IMR-90 (cell line): ENCODE data around the gene KLF9. TPM values are rescaled to one million over a fixed set of nuclear protein-coding genes. Genes with fewer than 3 reads are reported as not detected.

ENCODE experiments used
- ATAC-seq: fragments of 200-7000 bp; cut with Tn5 transposase; 2 replicates; pipeline ENCODE4 v1.9.1; 2020; ENCODE audit warnings: low read depth, mild to moderate bottlenecking, moderate library complexity
- BruUV-seq: library from RNA; stranded (reverse); fragments of 400-500 nt; replicated peaks from 2 replicates; lab custom pipeline; 2021; lab: Mats Ljungman, UMichigan
- CTCF ChIA-PET: fragments of 300-600 bp; formaldehyde crosslinking; extraction: SDS; loops from one replicate; lab custom pipeline; 2021; ENCODE audit warnings: antibody characterized with exemption; lab: Yijun Ruan, JAX
- POLR2A ChIA-PET: fragments of 300-600 bp; sonication (Branson Sonifier 250); formaldehyde crosslinking; loops from one replicate; lab custom pipeline; 2022; ENCODE audit warnings: antibody characterized with exemption; ENCODE audit not compliant: unreplicated experiment; lab: Charles Lee
- DNase-seq: peaks from one replicate; pipeline ENCODE4 v3.0.0; 2013
- H2AFZ ChIP-seq: replicated peaks from 2 replicates; pipeline ENCODE3; 2013; ENCODE audit warnings: low read length, mild to moderate bottlenecking; ENCODE audit not compliant: poor library complexity
- H2AK5ac ChIP-seq: 2 replicates; pipeline ENCODE4 v1.6.1; 2013; ENCODE audit warnings: low read depth, low read length, inconsistent platforms
- H2AK9ac ChIP-seq: replicated peaks from 2 replicates; pipeline ENCODE3; 2013; ENCODE audit warnings: mild to moderate bottlenecking, low read depth, low read length, moderate library complexity; ENCODE audit not compliant: poor library complexity
- H2BK120ac ChIP-seq: 2 replicates; pipeline ENCODE4 v1.6.1; 2013; ENCODE audit warnings: low read depth, low read length, inconsistent platforms
- H2BK15ac ChIP-seq: 3 replicates; pipeline ENCODE4 v1.6.1; 2013; ENCODE audit warnings: low read depth, low read length, inconsistent platforms
- H2BK20ac ChIP-seq: 2 replicates; pipeline ENCODE4 v1.6.1; 2013; ENCODE audit warnings: low read depth, mild to moderate bottlenecking, inconsistent platforms, low read length, moderate library complexity
- H2BK5ac ChIP-seq: 2 replicates; pipeline ENCODE4 v1.6.1; 2013; ENCODE audit warnings: mild to moderate bottlenecking, low read depth, low read length, inconsistent platforms; ENCODE audit not compliant: poor library complexity, severe bottlenecking
- H3K14ac ChIP-seq: replicated peaks from 2 replicates; pipeline ENCODE4 v1.6.1; 2013; ENCODE audit warnings: low read depth, low read length, inconsistent platforms
- H3K18ac ChIP-seq: 2 replicates; pipeline ENCODE4 v1.6.1; 2013; ENCODE audit warnings: low read depth, low read length, control low read depth
- H3K23ac ChIP-seq: 2 replicates; pipeline ENCODE4 v1.6.1; 2013; ENCODE audit warnings: low read depth, low read length, inconsistent platforms
- H3K27ac ChIP-seq: 2 replicates; pipeline ENCODE4 v1.5.1; 2013; ENCODE audit warnings: mild to moderate bottlenecking, control low read depth, low read length; ENCODE audit not compliant: insufficient read depth
- H3K27me3 ChIP-seq: 2 replicates; pipeline ENCODE4 v1.6.1; 2013; ENCODE audit warnings: low read length; ENCODE audit not compliant: control insufficient read depth, insufficient read depth
- H3K36me3 ChIP-seq: 2 replicates; pipeline ENCODE4 v1.6.1; 2013; ENCODE audit warnings: low read length, mixed read lengths; ENCODE audit not compliant: control insufficient read depth, insufficient read depth
- H3K4ac ChIP-seq: 2 replicates; pipeline ENCODE4 v1.6.1; 2013; ENCODE audit warnings: low read depth, low read length, inconsistent platforms
- H3K4me1 ChIP-seq: 2 replicates; pipeline ENCODE4 v1.6.1; 2013; ENCODE audit warnings: low read length, mixed read lengths; ENCODE audit not compliant: control insufficient read depth, insufficient read depth
- H3K4me2 ChIP-seq: 2 replicates; pipeline ENCODE4 v1.6.1; 2013; ENCODE audit warnings: low read depth, mild to moderate bottlenecking, control low read depth, low read length, moderate library complexity
- H3K4me3 ChIP-seq: 2 replicates; pipeline ENCODE4 v1.5.1; 2013; ENCODE audit warnings: low read depth, mild to moderate bottlenecking, control low read depth, low read length, moderate library complexity; ENCODE audit not compliant: insufficient read depth
- H3K56ac ChIP-seq: 2 replicates; pipeline ENCODE4 v1.6.1; 2013; ENCODE audit warnings: low read length, inconsistent platforms; ENCODE audit not compliant: insufficient read depth; ENCODE audit errors: extremely low read depth
- H3K79me1 ChIP-seq, 2 experiments: 2 replicates each; pipeline ENCODE4 v1.6.1; 2013; ENCODE audit warnings: low read length in 2 of 2, inconsistent platforms in 1 of 2, low read depth in 1 of 2
- H3K9ac ChIP-seq: 2 replicates; pipeline ENCODE4 v1.6.1; 2013; ENCODE audit warnings: low read depth, low read length, control low read depth
- H3K9me1 ChIP-seq: 2 replicates; pipeline ENCODE4 v1.6.1; 2013; ENCODE audit warnings: low read length, inconsistent platforms; ENCODE audit not compliant: insufficient read depth
- H3K9me3 ChIP-seq: 2 replicates; pipeline ENCODE4 v1.6.1; 2013; ENCODE audit warnings: low read length; ENCODE audit not compliant: control insufficient read depth, insufficient read depth
- H4K20me1 ChIP-seq: 2 replicates; pipeline ENCODE4 v1.6.1; 2013; ENCODE audit warnings: low read length, inconsistent platforms; ENCODE audit not compliant: insufficient read depth
- H4K5ac ChIP-seq: 2 replicates; pipeline ENCODE4 v1.6.1; 2013; ENCODE audit warnings: mild to moderate bottlenecking, low read depth, low read length, control low read depth
- H4K8ac ChIP-seq, 2 experiments: 2 replicates each; pipeline ENCODE4 v1.6.1; 2013; ENCODE audit warnings: low read depth in 2 of 2, low read length in 2 of 2, control low read depth in 1 of 2, inconsistent platforms in 1 of 2
- H4K91ac ChIP-seq: 2 replicates; pipeline ENCODE4 v1.6.1; 2013; ENCODE audit warnings: low read depth, low read length, inconsistent platforms; ENCODE audit not compliant: insufficient read depth
- POLR2A ChIP-seq: IDR thresholded peaks from 2 replicates; pipeline ENCODE4 v1.6.1; 2012; ENCODE audit warnings: mild to moderate bottlenecking, low read depth, low read length
- RAD21 ChIP-seq: IDR thresholded peaks from 2 replicates; pipeline ENCODE4 v1.6.1; 2012; ENCODE audit warnings: low read length, improper control_type of control experiment
- RCOR1 ChIP-seq: IDR thresholded peaks from 2 replicates; pipeline ENCODE4 v1.6.1; 2012; ENCODE audit warnings: mild to moderate bottlenecking, low read length, improper control_type of control experiment; ENCODE audit not compliant: insufficient replicate concordance
- WGBS, 2 experiments: methylation state at CpG; one replicate each; pipeline versions ENCODE4 v1.1.5 to v1.1.7; 2013; ENCODE audit warnings: missing lambda C conversion rate in 2 of 2; ENCODE audit not compliant: insufficient read length in 1 of 2; ENCODE audit errors: extremely low coverage in 2 of 2; 5-methylcytosine and 5-hydroxymethylcytosine counted together
- dilution Hi-C: fragments of 300-500 bp; cut with HindIII; formaldehyde crosslinking; loops from one replicate; pipeline ENCODE4 v1.14.3; 2018; ENCODE audit warnings: low sequenced_read_pairs; ENCODE audit not compliant: unreplicated experiment
- in situ Hi-C: fragments of 300-500 bp; cut with MboI; formaldehyde crosslinking; loops from 3 replicates; pipeline ENCODE4 v1.14.3; 2019; ENCODE audit warnings: low sequenced_read_pairs, inconsistent platforms, mixed read lengths
- intact Hi-C: fragments of 100-400 bp; cut with micrococcal nuclease; formaldehyde crosslinking; loops from 2 replicates; pipeline ENCODE4 v1.10.0; 2022
- polyA plus RNA-seq, 3 experiments: library from polyadenylated mRNA; depleted of rRNA; stranded (reverse); fragments of >200 nt; gene quantifications; 2 replicates each; pipeline ENCODE4 v1.2.3, GENCODE V29; 2012; ENCODE audit warnings: low replicate concordance in 1 of 3
- total RNA-seq: library from RNA; depleted of rRNA; stranded (reverse); fragments of >200 nt; gene quantifications from 2 replicates; pipeline ENCODE4 v1.2.3, GENCODE V29; 2012
- TF ChIP-seq, protein P1 (sequence below): fragments of 150-350 bp; IDR thresholded peaks from 2 replicates; pipeline ENCODE4 v1.6.1; 2017; ENCODE audit warnings: mild to moderate bottlenecking, antibody characterized with exemption, low read length, low read depth

KLF9 gene
- total and polyA plus RNA-seq, 2 of the 4 experiments (the other 2 are of a cell fraction): 4.1 to 7.5 TPM

DNA sequence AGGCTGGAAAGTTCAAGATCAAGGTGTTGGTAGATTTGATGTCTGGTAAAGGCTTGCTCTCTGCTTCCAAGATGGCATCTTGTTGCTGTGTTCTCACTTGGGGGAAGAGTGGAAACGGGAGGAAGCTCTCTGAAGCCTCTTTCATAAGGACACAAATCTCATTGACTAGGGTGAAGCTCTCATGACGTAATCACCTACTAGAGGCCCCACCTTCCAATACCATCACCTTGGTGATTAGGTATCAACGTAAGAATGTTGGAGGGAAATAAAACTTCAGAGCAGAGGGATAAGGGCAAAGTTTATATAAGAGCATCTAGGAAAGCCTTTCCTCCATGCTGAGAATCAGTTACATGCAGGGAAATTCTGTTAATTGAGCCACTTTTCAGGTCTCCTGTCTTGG, 15.4 kb upstream of the KLF9 start:
- dilution Hi-C loops: no loop called here
- Histone ChIP-seq H2BK120ac (no peak overlapping the region), H3K4ac (no peak overlapping the region), H3K9me1 (no peaks in the 10 kb centered on the region), H3K4me2 (no peak overlapping the region), H4K91ac (no peak overlapping the region), H3K56ac (no peak overlapping the region), H3K18ac (no peak overlapping the region), H4K5ac (no peak overlapping the region), H3K36me3 (no peaks in the 10 kb centered on the region), H4K20me1 (no peaks in the 10 kb centered on the region), H3K4me1 (no peaks in the 10 kb centered on the region), H2AFZ (no peak overlapping the region), H3K14ac (no peak overlapping the region), H4K8ac (no peak overlapping the region), H3K79me1 (no peaks in the 10 kb centered on the region), H2BK5ac (no peak overlapping the region), H3K27me3 (no peaks in the 10 kb centered on the region), H2AK5ac (no peak overlapping the region), H3K4me3 (no peak overlapping the region), H3K9me3 (no peaks in the 10 kb centered on the region), H2AK9ac (no peak overlapping the region), H3K23ac (no peak overlapping the region), H2BK20ac (no peak overlapping the region), H2BK15ac (no peak overlapping the region), H3K9ac (no peak overlapping the region), H3K27ac (no peak overlapping the region)
- no CpG with 5 or more reads among the region's 3 CpGs for WGBS, 2 experiments
- ATAC-seq (no peak), DNase-seq (no peak)
- intact Hi-C loops: no loop called here
- TF ChIP-seq POLR2A (no peak), RCOR1 (no peak), RAD21 (no peak)
- TF ChIP-seq, protein P1, sequence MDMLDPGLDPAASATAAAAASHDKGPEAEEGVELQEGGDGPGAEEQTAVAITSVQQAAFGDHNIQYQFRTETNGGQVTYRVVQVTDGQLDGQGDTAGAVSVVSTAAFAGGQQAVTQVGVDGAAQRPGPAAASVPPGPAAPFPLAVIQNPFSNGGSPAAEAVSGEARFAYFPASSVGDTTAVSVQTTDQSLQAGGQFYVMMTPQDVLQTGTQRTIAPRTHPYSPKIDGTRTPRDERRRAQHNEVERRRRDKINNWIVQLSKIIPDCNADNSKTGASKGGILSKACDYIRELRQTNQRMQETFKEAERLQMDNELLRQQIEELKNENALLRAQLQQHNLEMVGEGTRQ: no peak
- in situ Hi-C loops: loop anchor here (25.0 kb wide), 1 partner anchor 1307 kb away; no protein-coding TSS in a partner anchor
- ChIA-PET CTCF (no interaction called here), POLR2A (no interaction called here)
- BruUV-seq: no TSS peak
